ENCODE measurements around the gene TBPL2.

- no peak for TF ChIP-seq CTCF (conservative IDR thresholded peaks at IDR 0.05 in 1 of 2, IDR thresholded peaks at IDR 0.05 in 1 of 2; ENCODE audit: extremely low read depth in 1 of 2, insufficient read depth in 1 of 2, low read depth in 1 of 2, low read length in 2 of 2)
- no peak for TF ChIP-seq EZH2 (IDR thresholded peaks at IDR 0.05; ENCODE audit: borderline replicate concordance, low read length)
These were observed 51.1 kb downstream of the TBPL2 start for GRCh38 chr14:55389330-55389729.

All from mammary epithelial cell (primary cell).